MM.1S (cell line): Measurements from ENCODE around the gene CD58.

Source experiments
- EZH2 ChIP-seq: fragments of 300-600 bp; sonication (generic); optimal IDR thresholded peaks from 2 replicates; pipeline ENCODE3; 2017; ENCODE audit warnings: low read depth, mild to moderate bottlenecking, antibody characterized with exemption, low read length, mixed read lengths
- EZH2phosphoT487 ChIP-seq: fragments of 300-600 bp; sonication (generic); IDR thresholded peaks from 2 replicates; pipeline ENCODE4 v1.6.1; 2018; ENCODE audit warnings: antibody characterized with exemption, low read length
- TF ChIP-seq, protein P1 (sequence below): fragments of 300-600 bp; sonication (generic); IDR thresholded peaks from 2 replicates; pipeline ENCODE4 v1.5.1; 2016; ENCODE audit warnings: antibody characterized with exemption, low read length, mixed read lengths

DNA sequence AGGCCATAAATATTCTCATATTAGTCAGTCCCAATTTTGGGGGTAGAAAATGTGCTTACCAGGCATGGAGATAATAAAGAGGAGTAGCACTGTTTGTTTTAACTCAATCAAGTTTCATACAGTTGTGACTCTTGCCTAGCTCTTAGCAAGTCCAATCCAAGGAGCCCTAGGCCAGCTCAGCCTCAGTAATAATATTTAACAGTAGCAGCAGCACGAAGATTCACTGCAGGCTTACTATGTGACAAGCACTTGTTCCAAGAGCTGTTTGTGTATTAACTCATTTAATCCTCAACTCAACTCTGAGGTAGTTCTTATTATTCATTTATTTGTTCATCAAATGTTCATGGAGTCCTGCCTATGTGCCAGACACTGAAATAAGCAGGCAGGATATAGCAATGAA lies 12.3 kb downstream of the CD58 start:
- TF ChIP-seq EZH2 (no peak), EZH2phosphoT487 (no peak)
- TF ChIP-seq, protein P1, sequence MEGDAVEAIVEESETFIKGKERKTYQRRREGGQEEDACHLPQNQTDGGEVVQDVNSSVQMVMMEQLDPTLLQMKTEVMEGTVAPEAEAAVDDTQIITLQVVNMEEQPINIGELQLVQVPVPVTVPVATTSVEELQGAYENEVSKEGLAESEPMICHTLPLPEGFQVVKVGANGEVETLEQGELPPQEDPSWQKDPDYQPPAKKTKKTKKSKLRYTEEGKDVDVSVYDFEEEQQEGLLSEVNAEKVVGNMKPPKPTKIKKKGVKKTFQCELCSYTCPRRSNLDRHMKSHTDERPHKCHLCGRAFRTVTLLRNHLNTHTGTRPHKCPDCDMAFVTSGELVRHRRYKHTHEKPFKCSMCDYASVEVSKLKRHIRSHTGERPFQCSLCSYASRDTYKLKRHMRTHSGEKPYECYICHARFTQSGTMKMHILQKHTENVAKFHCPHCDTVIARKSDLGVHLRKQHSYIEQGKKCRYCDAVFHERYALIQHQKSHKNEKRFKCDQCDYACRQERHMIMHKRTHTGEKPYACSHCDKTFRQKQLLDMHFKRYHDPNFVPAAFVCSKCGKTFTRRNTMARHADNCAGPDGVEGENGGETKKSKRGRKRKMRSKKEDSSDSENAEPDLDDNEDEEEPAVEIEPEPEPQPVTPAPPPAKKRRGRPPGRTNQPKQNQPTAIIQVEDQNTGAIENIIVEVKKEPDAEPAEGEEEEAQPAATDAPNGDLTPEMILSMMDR = no peak
